ENCODE data around the gene UROS.

UROS gene

DNA sequence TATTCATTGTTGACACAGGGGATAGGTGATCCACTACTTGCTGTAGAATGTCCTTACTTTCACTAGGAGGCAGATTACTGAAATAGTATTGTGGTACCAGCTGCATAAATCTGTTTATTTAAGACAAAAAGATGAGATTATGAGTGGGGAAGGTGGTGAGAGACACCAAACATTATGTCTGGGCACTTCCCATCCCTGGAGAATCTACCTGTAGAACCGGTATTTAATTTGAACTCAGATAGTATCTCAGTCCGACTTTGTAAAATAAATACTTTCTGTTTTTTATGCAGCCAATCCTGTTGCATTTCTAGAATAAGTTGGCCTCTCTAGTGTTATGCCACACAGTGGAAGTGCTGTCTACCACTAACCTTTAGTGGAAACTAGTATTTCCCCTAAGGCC lies 13.7 kb upstream of the UROS start:
- no peak for DNase-seq (ENCODE audit: low read depth in 2 of 2, low spot score in 1 of 2)

DNA sequence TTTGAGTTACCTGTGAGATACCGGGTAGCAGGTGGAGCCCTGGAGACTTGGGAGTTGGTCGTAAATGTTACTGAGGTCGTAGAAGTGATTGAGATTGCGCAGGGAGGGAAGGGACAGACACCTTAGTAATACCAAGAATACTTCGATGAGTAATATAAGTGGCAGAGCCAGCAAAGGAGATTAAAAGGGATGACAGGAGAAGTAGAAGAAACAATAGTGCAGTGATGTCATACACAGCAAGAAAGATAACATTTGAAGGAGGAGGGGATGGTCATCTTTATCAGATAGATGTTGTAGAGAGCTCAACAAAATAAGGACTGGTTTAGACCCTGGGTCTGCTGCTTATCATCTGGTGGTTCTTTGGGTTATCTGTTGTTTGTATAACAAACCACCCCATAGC lies 5.3 kb upstream of the UROS start:
- no peak for DNase-seq (ENCODE audit: low read depth in 2 of 2, low spot score in 1 of 2)

DNA sequence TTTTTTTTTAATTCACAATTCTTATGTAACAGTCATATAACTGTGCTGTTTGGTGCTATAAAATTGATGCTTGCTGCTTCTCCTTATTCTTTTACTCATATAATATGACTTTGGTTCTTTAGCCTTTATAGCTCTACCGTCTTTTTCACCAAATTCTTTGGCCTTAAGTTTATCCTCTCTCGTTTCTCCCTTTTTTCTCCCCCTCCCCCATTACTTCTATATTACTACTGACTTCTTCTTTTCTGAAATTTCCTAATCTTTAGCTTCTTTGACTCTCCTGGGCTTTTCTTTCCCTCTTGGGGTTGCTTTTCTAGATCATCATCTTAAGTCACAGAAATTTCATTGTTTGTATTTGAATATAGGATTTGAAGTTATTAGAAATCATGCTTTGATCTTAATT lies 4.1 kb upstream of the UROS start:
- DNase-seq (ENCODE audit: low read depth in 2 of 2, low spot score in 1 of 2) = no peak

DNA sequence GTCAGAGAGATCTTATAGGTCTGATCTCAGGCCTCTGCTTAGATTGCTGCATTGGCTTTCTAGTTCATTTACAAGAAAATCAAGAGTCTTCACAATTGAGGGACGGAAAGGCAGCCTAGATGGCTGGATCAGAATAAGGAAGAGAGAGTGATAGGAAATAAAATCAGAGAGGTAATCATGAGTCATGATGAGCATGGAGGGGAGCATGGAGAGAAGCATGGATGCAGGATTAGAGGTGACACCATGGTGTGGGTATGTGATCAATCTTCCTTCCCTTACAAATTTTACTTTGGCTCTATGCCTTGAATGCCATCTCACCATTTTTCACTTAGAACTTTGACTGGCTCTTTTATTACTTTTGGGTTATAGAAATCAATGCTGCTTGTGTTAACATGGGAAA lies 1.7 kb upstream of the UROS start:
- no peak for DNase-seq (ENCODE audit: low read depth in 2 of 2, low spot score in 1 of 2)

DNA sequence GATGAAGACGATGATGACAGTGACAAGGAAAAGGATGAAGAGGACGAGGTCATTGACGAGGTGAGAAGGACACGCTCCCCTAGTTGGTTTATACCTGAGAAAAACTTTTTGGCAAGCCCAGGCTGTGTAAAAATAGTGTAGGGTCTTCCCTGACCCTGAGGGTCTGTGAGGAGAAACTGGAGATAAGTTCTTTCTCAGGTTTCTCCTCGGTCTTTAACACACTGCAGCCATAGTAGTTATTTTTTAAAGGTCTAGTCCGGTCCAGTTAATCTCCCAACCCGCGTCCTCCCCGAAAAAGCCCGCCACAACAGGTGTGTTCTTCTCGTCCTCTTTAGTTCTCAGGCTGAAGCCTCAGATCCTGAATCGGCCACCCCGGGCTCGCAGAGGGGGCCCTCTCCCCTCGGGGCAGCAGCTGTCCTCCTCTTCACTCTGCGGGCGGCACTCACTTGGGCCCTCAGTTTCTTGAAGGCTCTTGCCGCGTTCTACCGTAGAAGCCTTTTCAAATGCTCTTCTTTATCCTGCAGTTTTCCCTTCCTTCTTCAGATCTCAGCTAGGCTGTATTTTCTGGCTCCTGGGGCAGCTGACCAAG lies 699 bp upstream of the UROS start:
- no peak for DNase-seq (ENCODE audit: low read depth in 2 of 2, low spot score in 1 of 2)

DNA sequence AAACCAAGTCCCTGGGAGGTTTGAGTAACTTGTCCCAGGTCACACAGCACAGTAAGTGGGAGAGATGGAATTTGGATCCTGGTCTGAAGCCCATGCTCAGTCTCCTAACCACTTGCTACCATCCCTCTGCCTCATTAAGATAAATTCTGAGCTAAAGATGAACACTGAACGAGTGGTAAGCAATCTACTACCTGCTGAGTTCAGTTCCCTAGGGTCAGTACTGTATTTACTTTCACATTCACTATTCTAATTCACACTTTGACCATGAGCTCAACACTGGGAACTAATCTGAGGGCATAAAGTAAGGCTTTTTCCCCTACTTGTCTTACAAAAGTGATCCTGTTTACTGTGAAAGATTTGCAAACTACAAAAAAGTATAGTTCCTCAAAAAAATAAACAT lies 2.4 kb downstream of the UROS start:
- DNase-seq (ENCODE audit: low read depth in 2 of 2, low spot score in 1 of 2) = no peak

DNA sequence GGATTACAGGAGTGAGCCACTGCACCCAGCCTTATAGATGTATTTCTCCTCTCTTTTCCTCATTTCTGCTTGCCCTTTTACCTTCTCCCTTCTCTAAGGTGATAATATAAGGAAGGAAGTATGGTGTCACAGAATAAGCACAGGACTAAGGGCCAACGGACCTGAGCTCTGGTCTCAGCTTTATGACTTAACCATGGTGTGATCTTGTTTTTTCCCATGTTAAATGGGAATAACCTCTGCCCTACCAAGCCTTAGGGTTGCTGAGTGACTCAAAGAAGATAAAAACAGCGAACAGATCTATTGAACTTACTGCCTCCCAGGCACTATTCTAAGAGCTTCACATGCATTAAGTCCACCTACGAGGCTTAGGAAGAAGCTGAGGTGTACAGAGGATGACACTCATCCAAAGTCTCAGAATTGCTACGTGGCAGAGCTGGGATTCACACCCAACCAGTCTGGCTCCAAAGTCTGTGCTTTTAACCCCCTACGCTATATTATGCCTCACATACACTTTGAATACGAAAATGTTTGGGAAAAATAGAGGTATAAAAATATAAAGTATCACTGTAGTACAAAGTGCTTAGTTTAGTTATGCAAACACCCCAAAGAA lies 5.6 kb downstream of the UROS start:
- no peak for DNase-seq (ENCODE audit: low read depth in 2 of 2, low spot score in 1 of 2)

DNA sequence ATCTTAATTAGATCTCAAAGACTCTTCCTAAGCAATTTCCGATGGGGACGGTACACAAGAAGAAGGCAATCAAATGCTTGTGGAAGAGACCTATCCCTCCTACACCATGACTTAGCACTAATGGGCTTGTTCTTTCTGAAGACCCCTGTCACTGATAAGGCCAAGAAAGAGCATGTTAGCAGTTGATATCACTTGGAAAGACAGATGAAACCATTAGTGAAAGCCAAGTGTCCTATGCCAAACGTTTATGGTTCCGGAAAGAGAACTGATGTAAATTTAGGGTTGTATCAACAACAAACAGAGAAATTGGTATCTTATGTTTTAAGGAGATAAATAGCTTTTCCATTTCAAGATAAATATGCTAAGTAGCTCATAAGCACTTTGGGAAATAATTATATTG lies 6.5 kb downstream of the UROS start:
- no peak for DNase-seq (ENCODE audit: low read depth in 2 of 2, low spot score in 1 of 2)

DNA sequence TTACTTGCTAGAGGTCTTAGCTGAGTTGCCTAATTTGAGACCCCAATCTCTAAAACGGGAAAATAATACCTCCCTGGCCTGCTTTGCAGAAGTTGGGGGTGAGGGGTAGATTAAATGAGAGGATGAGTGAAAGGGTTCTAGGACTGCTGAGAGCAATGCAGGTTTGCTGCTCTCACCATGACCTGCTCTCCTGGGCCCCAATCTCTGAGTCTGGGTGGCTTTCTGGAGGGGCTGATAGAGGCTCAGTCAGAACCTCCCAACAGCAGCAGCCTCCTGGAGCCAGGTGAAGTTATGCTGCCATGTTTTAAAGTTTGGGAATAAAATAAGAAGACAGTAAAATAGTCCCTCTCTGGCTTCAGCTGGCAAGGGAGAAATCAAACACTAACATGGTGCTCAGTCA lies 7.3 kb downstream of the UROS start:
- no peak for DNase-seq (ENCODE audit: low read depth in 2 of 2, low spot score in 1 of 2)

DNA sequence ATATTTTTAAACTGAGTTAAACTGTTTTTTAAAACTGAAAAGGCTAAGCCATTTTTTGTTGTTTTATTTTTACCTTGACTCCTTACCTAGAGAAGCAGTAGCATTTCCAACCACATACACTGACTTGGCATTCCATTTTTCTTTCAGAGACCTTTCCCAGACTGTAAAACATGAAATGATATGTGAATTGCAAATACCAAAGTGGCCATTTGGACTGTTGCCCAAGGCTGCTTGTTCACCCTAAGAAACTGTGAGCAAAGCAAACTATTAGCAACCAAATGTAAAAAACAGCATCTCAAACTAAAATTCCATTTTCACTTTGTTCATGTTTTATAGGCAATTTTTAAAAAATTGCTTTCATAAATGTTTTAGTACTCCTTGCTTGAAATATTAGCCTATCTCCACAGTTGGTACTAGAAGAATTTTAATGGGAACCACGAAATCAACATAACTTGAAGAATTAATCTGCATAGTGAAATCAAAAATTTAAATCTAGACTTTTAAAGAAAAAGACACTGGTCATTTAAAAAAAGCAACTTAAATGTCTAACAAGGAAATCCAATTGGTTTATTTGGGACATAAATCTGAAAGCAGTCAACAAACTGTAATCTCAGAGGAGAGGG lies 10.8 kb downstream of the UROS start:
- no peak for DNase-seq (ENCODE audit: low read depth in 2 of 2, low spot score in 1 of 2)

DNA sequence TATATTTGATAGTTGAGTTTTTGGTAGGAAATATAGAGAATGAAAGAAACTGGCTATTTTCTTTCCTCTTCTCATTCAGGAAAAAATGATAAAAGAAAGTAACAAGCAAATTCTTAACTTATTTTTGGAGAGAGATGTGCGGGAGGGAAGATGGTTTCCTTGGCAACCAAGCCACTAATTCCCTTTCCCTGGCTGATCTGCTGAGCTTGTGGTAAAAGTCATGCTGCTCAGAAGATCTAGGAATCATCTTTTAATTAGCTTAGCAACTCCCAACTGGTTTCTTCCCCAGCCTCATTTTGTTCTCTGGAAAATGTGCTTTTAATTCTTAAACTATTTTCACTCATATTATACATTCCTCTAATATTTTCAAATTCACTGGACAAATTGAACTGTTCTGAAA lies 11.8 kb downstream of the UROS start:
- no peak for DNase-seq (ENCODE audit: low read depth in 2 of 2, low spot score in 1 of 2)

DNA sequence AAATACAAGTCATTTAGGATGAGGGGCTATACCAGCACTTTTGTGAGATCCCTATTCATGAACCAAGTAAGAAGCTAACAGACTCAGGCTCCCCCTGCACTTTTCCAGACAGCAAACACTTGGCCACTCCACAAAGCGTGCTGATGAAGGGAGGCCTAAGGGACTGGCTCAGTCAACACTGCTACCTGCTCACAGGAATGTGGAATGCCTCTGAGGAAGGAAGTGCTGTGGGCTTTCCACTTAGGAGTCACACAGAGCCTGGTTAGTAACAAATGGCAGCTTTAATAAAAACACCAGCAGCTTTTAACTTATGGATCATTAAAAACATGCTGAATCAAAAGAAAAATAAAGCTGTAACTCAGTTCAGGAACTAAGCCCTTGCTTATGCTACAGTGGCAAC lies 15.0 kb downstream of the UROS start:
- no peak for DNase-seq (ENCODE audit: low read depth in 2 of 2, low spot score in 1 of 2)

DNA sequence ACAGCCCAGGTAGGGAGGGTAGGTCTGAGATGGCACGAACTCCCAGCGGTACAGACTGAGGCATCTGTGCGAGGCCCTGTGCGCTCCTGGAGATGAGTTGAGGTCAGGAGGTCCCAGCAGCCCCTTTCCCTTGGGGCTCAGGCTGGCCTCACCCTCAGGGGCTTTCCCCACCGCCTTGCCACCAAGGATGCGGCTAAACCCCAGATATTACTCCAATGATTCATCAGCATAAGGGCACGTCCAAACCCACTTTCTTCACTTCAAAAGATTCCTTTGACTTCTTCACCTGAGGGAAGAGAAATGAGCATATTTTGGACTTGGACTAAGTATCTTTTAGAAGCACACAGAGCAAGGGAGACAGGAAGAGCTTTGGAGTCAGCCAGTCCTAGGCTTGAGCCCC lies 20.3 kb downstream of the UROS start:
- no peak for DNase-seq (ENCODE audit: low read depth in 2 of 2, low spot score in 1 of 2)

DNA sequence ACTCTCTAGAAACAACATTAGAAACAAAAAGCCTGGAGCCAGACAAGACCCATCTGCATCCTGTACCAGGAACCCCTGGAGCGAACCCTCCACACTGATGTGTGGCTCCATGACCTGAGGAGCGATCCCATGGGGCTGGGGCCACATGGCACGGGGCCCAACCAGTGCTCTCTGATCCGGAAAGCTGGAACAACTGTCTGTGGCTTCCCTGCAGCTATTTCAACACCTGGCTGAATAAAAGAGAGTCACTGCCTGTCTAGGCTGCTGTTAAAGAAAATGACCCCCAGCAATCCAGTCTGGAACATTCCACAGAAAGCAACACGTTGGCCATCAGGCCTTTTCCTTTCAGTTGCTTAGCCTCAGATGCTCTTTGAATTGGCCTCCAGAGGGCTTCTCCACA lies 20.9 kb downstream of the UROS start:
- DNase-seq (ENCODE audit: low read depth in 2 of 2, low spot score in 1 of 2) = no peak

DNA sequence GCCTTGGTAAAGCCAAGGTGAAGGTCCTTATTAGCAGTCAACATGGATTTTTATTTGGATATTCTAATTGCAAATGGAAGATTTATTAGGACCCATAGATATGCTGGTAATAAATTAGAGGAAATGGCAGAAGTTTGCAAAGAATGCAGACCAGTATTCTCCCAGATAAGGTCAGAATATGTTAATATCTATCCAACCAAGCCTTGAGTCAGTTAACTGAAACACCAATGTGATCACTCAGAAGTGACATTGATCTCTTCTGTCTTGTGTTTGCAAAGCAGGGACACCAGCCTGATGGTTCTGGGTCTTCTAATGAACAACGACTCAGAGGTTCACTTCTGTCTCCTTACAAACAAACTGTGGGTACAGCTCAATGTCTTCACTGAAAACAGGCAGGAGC lies 21.5 kb downstream of the UROS start:
- no peak for DNase-seq (ENCODE audit: low read depth in 2 of 2, low spot score in 1 of 2)

DNA sequence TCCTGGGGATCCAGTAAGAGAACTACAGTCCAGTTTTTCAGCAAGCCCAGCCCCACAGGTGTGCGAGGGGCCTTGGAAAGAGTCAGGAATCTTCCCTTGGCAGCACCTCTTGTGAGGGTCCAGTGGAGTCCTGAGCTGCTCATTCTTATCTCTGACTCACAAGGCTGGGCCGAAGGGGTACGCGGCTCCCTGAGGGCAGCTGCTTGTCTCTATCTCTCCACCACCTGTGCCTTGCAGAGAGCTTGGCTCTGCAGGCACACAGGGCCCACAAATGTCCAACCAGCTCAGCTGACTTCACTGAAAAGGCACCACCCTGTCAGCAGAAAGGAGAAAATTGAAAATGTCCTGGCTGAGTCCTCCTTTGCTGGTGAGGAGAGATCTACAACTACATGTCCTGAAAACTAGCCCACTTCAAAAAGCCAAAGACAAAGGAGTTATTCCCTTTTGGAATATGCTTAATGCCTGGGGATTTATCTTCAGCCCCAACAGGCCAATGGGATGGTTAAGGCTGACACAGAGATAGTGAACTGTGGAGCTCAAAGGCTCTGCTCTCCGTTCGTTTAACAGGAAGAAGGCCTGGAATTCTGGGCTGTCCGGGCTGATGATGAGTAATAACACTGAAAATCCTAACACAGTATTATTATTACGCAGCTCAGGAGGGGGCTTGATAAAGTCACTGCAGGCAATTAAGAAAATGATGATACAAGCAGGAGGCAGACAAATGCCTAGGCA lies 23.4 kb downstream of the UROS start:
- no peak for DNase-seq (ENCODE audit: low read depth in 2 of 2, low spot score in 1 of 2)

DNA sequence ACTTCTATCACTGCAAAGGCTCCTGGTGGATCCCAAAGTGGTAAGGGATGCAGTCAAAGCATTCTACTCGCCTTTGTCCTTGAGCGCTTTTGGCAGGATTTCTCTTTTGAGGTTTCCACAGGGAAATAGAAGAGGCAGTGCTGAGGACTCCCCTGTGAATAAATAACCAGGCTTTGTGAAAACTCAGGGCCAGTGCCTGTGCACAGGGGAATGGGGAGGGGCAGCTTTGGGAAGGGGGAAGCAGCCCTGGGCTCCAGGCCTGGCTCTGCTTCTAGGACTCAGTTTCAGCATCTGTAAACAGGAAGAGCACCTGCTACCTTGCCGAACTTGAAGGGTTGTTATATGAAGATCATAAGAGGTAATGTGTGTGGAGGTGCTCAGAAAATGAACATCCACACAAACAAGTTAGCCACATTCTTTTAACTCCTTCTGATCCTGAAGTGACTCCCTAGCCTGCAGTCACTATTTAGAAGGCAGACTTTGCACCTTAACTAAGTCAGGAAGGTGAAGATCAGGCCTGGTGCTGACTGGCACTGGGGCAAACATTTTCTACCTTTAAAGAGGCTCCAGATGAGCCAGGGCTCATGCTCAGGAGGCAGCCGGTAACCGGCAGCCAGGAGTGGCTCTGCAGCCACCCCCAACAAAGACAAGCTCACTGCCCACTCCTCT lies 24.9 kb downstream of the UROS start:
- DNase-seq (ENCODE audit: low read depth in 2 of 2, low spot score in 1 of 2) = no peak

DNA sequence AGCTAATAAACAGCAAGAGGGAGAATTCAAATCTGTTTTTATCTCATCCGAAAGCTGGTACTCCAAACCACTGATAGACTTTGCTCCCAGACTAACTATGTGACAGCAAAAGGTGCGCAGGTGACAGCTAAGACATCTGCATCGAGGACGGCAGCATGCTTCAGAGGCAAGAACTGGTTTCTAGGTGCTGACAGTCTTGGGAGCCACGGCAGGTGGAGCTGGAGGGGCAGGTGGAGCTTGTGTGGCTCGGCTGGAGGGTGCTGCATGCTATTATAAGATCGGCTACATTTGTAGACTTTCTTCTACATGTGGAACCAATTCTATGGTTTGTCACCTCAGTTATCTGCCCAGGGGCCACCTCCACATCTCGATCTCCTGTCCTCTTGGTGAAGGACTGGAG lies 25.6 kb downstream of the UROS start:
- DNase-seq (ENCODE audit: low read depth in 2 of 2, low spot score in 1 of 2) = no peak

DNA sequence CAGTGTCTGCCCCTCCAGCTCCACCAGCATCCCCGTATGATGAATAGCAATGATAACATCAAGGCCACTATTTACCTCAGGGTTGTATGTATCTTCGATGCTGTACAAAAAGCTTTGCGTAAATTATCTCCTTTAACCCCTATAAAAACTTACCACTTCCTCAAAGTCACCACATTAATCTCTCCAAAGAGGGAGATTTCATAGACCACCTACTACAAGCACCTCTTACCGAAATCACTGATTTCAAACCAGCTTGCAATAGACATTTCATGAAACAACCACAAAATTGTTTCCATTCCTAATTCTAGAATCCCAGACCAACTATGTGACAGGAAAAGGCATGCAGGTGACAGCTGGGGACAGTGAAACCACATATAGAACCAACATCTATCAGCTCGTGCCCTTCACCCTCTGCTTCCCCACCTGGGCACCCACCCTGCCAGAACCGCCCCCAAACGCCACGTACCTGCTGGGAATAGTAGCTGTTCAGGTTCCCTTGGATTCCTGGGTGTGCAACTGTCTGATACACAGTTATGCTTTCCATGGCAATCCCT lies 27.3 kb downstream of the UROS start:
- DNase-seq (ENCODE audit: low read depth in 2 of 2, low spot score in 1 of 2) = no peak

DNA sequence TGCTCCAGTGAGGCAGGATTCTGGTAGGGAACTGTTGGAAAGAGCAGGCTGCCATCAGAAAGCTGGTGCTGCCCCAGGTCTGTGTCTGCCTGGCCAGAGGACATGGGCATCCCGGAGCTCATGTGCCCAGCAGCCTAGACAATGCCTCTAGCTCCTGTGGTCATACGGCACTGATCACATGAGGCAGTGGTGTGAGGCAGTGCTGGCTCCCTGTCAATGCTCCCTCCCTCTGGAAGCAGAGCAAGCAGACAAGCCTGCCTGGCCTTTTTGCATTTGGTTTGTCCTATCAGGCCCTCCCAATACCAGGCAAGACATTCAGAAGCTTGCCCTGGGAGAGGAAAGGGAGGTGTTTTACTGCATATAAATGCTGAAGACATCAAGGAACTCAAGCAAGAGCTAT lies 27.9 kb downstream of the UROS start:
- DNase-seq (ENCODE audit: low read depth in 2 of 2, low spot score in 1 of 2) = no peak

Measured in stimulated activated CD8-positive, alpha-beta memory T cell treated with anti-CD3 and anti-CD28 coated beads, Interleukin-4, amount 100 ng/mL, for 1 hour (primary cell).